GM21723 (cell line): Measurements from ENCODE around the gene ABCF2.

Source experiments
- ATAC-seq: cut with Tn5 transposase; IDR thresholded peaks from one replicate; pipeline ENCODE4 v1.9.1; 2021; ENCODE audit warnings: mild to moderate bottlenecking, moderate library complexity; ENCODE audit not compliant: unreplicated experiment

Gene ABCF2

GRCh38 chr7:151242159-151243044 lies 15.4 kb upstream of the ABCF2 start:
- no peak for ATAC-seq

DNA sequence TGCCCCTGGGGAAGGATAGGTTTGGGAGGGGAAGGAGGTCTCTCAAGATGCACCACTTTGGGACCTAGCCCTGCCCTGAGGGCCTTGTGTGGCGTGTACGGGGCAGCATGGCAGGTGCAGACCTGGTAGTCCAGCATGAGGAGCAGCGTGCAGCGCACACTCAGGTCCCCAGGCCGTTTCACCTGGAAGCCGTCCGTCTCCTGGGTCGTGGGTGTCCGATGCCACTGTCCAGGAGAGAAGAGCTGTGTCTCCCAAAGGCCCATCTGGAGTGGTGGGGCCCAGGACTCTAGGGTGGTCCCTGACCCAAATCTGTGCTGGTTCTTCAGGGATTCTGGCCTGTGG lies 14.7 kb upstream of the ABCF2 start:
- no peak for ATAC-seq

DNA sequence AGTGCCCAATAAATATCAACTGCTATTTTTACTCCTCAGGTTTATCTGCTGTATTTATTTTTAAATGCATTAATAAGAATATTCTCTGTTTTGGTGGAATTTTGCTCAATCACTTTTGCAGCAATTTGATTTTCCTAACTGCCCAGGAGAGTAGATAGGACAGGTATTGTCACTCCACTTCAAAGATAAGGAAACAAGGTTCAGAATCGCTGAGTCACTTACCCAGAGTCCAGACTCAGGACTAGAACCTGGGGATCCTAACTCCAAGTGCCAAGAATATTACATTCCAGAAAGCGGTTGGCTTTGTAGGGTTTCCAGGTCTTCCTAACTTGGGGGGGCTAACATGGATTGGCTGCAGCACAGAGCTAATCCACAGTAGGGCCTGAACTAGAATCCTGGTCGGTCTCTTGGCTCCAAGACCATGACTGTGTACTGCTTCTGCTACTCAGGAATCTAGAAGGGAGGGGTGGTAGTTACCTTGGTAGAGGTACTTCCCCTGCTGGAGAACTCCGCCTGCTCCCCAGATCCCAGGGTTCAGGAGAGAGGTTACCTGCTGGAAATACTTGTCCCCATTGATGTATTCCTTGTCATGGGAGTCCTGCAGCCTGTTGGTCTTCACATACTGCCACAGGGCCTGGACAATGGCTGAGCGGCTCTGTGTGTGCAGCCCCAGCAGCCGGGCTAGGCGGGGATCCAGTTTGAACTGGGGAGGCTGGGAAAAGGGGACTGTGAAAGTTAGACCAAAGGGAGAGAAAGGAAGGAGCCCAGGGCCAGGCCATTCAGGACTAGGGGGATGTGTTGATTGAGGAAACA lies 14.1 kb upstream of the ABCF2 start:
- ATAC-seq, result no peak

DNA sequence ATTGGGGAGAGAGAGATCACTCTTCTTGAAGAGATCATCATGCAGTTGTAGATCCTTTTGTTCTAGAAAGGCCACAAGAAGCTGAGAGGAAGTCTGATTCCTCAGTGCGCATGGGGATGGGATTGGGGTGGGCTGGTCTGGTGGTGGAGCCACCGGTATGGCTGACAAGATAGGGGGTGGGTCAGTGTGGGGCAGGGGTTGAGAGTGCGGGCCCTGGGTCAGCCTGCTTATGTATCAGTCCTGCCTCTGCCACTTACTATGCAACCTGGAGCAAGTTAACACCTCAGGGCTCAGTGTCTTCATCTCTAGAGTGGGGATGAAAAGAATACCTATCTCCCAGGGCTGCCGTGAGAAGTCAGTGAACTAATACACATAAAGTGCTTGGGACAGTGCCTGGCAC lies 13.5 kb upstream of the ABCF2 start:
- no peak for ATAC-seq

DNA sequence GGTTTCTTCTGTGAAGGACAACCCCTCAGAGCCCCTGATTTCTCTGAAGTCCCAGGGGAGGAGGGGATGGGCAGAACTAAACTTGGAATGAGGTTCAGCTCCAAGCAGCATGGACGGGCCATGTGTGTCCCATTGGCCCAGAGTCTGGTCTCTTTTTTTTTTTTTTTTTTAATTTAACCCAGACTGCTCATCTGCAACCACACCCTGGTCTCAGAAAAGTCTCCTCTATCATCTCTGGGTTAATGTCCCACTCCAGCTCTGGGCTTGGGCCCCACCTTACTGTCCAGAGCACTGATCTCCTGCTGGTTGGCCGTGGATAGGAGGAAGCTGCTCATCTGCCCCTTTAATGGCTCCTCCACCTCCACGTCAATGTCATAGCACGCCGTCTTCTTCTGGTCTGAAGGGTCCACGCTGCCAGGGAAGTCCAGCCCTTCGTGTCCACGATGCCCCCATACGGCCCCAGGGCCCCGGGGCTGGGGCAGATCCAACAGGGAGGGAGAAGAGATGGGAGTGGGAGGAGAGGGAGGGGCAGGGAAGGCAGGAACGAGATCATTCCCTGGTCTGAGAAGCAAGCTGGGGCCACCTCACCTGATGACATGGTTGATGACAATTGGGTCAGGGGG lies 12.9 kb upstream of the ABCF2 start:
- no peak for ATAC-seq

GRCh38 chr7:151238924-151239836 lies 12.2 kb upstream of the ABCF2 start:
- ATAC-seq, result no peak

GRCh38 chr7:151238190-151238810 lies 11.3 kb upstream of the ABCF2 start:
- ATAC-seq, result no peak

DNA sequence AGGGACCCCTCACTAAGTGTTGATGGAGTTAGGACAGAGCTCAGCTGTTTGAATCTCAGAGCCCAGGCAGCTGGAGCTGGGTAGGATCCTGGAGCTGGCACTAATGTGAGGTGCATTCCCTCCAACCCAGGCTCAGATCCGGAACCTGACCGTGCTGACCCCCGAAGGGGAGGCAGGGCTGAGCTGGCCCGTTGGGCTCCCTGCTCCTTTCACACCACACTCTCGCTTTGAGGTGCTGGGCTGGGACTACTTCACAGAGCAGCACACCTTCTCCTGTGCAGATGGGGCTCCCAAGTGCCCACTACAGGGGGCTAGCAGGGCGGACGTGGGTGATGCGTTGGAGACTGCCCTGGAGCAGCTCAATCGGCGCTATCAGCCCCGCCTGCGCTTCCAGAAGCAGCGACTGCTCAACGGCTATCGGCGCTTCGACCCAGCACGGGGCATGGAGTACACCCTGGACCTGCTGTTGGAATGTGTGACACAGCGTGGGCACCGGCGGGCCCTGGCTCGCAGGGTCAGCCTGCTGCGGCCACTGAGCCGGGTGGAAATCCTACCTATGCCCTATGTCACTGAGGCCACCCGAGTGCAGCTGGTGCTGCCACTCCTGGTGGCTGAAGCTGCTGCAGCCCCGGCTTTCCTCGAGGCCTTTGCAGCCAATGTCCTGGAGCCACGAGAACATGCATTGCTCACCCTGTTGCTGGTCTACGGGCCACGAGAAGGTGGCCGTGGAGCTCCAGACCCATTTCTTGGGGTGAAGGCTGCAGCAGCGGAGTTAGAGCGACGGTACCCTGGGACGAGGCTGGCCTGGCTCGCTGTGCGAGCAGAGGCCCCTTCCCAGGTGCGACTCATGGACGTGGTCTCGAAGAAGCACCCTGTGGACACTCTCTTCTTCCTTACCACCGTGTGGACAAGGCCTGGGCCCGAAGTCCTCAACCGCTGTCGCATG lies 10.5 kb upstream of the ABCF2 start:
- no peak for ATAC-seq

GRCh38 chr7:151236406-151236805 lies 9.4 kb upstream of the ABCF2 start:
- no peak for ATAC-seq

DNA sequence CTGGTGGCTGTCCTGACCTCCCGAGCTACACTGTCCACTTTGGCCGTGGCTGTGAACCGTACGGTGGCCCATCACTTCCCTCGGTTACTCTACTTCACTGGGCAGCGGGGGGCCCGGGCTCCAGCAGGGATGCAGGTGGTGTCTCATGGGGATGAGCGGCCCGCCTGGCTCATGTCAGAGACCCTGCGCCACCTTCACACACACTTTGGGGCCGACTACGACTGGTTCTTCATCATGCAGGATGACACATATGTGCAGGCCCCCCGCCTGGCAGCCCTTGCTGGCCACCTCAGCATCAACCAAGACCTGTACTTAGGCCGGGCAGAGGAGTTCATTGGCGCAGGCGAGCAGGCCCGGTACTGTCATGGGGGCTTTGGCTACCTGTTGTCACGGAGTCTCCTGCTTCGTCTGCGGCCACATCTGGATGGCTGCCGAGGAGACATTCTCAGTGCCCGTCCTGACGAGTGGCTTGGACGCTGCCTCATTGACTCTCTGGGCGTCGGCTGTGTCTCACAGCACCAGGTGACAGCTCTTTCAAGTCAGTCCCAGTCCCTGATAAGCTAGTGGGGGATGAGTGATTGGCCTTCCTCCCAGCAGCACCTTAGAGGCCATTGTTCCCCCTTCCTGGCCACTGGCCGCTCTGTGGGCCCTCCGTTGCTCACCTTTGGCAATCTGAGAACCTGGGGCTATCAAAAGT lies 8.2 kb upstream of the ABCF2 start:
- no peak for ATAC-seq

DNA sequence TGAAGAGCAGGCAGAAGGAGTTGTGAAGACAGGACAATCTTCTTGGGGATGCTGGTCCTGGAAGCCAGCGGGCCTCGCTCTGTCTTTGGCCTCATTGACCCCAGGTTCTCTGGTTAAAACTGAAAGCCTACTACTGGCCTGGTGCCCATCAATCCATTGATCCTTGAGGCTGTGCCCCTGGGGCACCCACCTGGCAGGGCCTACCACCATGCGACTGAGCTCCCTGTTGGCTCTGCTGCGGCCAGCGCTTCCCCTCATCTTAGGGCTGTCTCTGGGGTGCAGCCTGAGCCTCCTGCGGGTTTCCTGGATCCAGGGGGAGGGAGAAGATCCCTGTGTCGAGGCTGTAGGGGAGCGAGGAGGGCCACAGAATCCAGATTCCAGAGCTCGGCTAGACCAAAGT lies 6.8 kb upstream of the ABCF2 start:
- ATAC-seq, result no peak

GRCh38 chr7:151232917-151233701 lies 6.1 kb upstream of the ABCF2 start:
- ATAC-seq, result peak; percentile 47

- ATAC-seq, result peak; percentile 98
These were observed 5.3 kb upstream of the ABCF2 start, which contains the start of gene CHPF2 for GRCh38 chr7:151232091-151232916. CHPF2 (plus strand) TSS chr7:151232483; CDS start chr7:151234012, 1,529 bp downstream.

GRCh38 chr7:151231080-151231479 lies 4.1 kb upstream of the ABCF2 start:
- ATAC-seq, result no peak

- ATAC-seq, result no peak
These were observed 2.2 kb upstream of the ABCF2 start for GRCh38 chr7:151229249-151229648.

DNA sequence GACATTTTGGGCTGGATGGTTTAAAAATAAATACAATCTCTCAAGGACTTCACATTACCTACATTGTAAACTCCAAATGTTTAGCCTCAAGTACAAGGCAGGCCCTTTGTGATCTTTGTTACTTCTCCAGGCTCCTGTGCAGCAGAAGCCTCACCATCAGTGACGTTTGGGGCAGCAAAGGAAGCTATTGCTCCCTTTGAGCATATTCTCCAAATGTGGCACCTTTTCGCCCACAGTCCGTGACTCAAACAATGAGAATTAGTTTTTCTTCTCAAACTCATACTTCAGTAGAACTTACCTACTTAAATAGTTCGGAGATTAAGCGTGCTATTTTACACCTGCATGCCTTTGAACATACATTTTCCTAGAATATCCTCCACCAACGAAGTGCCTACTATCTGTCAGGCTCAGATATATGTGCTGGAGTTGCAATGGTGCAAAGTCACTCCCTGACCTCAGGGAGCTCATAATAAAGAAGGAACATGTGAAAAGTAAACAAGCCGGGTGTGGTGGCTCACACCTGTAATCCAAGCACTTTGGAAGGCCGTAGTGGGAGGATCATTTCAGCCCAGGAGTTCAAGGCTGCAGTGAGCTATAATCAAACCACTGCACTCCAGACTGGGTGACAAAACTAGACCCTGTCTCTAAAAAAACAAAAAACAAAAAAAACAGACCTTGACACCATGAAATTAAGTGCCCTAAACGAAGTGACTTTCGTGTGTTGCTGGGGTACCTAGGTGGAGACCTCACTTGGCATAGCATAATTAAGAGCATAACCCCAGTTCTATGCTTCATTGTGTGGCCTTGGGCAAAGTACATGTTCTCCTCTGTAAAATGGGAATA lies 1.2 kb upstream of the ABCF2 start:
- ATAC-seq, result no peak
